OCI-LY7 (cell line): Measurements from ENCODE around the gene CCT7. TPM values are rescaled to one million over a fixed set of nuclear protein-coding genes. Genes with fewer than 3 reads are reported as not detected.

Source experiments
- BruUV-seq: library from RNA; stranded (reverse); fragments of 400-500 nt; replicated peaks from 2 replicates; lab custom pipeline; 2021; lab: Mats Ljungman, UMichigan
- CTCF ChIA-PET: fragments of 300-600 bp; sonication (Branson Sonifier 250); formaldehyde crosslinking; loops from one replicate; lab custom pipeline; 2022; ENCODE audit warnings: antibody characterized with exemption; ENCODE audit not compliant: unreplicated experiment; lab: Charles Lee
- POLR2A ChIA-PET: fragments of 300-600 bp; sonication (Branson Sonifier 250); formaldehyde crosslinking; loops from one replicate; lab custom pipeline; 2022; ENCODE audit warnings: antibody characterized with exemption; lab: Charles Lee
- DNase-seq: peaks from one replicate; pipeline ENCODE4 v3.0.0-alpha.2; 2015; ENCODE audit warnings: low spot score
- H2AFZ ChIP-seq: fragments of 200-600 bp; sonication (generic), shearing (Covaris generic); 2 replicates; pipeline ENCODE4 v1.6.1; 2014; ENCODE audit warnings: mild to moderate bottlenecking, antibody characterized with exemption, low read length, moderate library complexity
- H3K27ac ChIP-seq: fragments of 200-600 bp; sonication (generic); 2 replicates; pipeline ENCODE4 v1.5.1; 2014; ENCODE audit warnings: mixed run types, low read depth, mild to moderate bottlenecking, moderate library complexity, low read length, inconsistent platforms; ENCODE audit not compliant: poor library complexity, severe bottlenecking
- H3K36me3 ChIP-seq: fragments of 200-600 bp; sonication (generic); 2 replicates; pipeline ENCODE4 v1.6.1; 2014; ENCODE audit warnings: mild to moderate bottlenecking, antibody characterized with exemption, low read length, moderate library complexity, mixed read lengths; ENCODE audit not compliant: insufficient read depth
- H3K4me1 ChIP-seq: fragments of 200-600 bp; sonication (generic); 2 replicates; pipeline ENCODE4 v1.5.1; 2014; ENCODE audit warnings: mild to moderate bottlenecking, low read length; ENCODE audit not compliant: insufficient read depth, poor library complexity, severe bottlenecking
- H3K4me2 ChIP-seq: fragments of 200-600 bp; sonication (generic); 2 replicates; pipeline ENCODE4 v1.6.1; 2014; ENCODE audit warnings: mild to moderate bottlenecking, low read length
- H3K4me3 ChIP-seq: fragments of 200-600 bp; sonication (generic); 2 replicates; pipeline ENCODE4 v1.5.1; 2014; ENCODE audit warnings: mild to moderate bottlenecking, low read depth, low read length; ENCODE audit not compliant: poor library complexity, severe bottlenecking
- H3K79me2 ChIP-seq: fragments of 200-600 bp; sonication (generic); 2 replicates; pipeline ENCODE4 v1.6.1; 2016; ENCODE audit warnings: low read depth, mild to moderate bottlenecking, low read length, moderate library complexity, mixed read lengths; ENCODE audit not compliant: insufficient read depth
- H3K9me2 ChIP-seq: fragments of 200-600 bp; sonication (generic); 2 replicates; pipeline ENCODE4 v1.6.1; 2016; ENCODE audit warnings: mild to moderate bottlenecking, low read length, mixed read lengths; ENCODE audit not compliant: insufficient read depth
- H3K9me3 ChIP-seq: fragments of 200-600 bp; sonication (generic); 2 replicates; pipeline ENCODE4 v1.6.1; 2014; ENCODE audit warnings: mild to moderate bottlenecking, mixed run types, low read length, mixed read lengths
- H4K20me1 ChIP-seq: fragments of 200-600 bp; sonication (generic); 2 replicates; pipeline ENCODE4 v1.6.1; 2014; ENCODE audit warnings: mild to moderate bottlenecking, antibody characterized with exemption, low read length, moderate library complexity, mixed read lengths; ENCODE audit not compliant: insufficient read depth
- EZH2phosphoT487 ChIP-seq: fragments of 200-600 bp; sonication (generic); IDR thresholded peaks from 2 replicates; pipeline ENCODE4 v1.6.1; 2018; ENCODE audit warnings: low read depth, borderline replicate concordance, mild to moderate bottlenecking, mixed run types, antibody characterized with exemption, low read length, moderate library complexity, mixed read lengths
- intact Hi-C: fragments of 100-400 bp; cut with micrococcal nuclease; formaldehyde crosslinking; loops from one replicate; pipeline ENCODE4 v1.10.0; 2022; ENCODE audit not compliant: unreplicated experiment
- total RNA-seq, 2 experiments: library from RNA; depleted of rRNA in 1 of 2; stranded (reverse); fragments of >200 nt in 1 of 2; shearing (Covaris generic) in 1 of 2; gene quantifications; 2 replicates each; pipeline ENCODE4 v1.2.3, GENCODE V29; 2014 to 2022
- TF ChIP-seq, protein P1 (sequence below): fragments of 200-600 bp; sonication (generic); conservative IDR thresholded peaks from 2 replicates; pipeline ENCODE4 v1.5.1; 2014; ENCODE audit warnings: mild to moderate bottlenecking, antibody characterized with exemption, low read length, moderate library complexity, mixed read lengths

CCT7 gene
- total RNA-seq, 2 experiments from 2014 or later = 334 to 347 TPM

DNA sequence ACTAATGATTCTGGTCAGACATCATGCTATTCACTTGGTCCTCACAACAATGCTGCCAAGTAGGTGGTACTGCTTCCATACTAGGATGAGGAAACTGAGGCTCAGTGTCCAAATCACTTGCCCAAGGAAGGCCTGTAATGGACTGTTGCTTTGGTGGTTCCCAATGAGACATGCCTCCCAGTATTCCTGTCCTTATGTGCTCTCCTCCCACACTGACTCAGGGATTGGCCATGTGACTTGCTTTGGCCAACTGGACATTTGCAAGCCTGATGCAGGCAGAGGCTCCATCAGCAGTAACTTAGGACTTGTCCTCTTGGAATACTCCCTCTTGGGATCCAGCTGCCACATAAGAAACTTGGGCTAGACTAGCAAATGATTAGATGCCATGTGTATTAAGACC lies 47.1 kb downstream of the CCT7 start:
- POLR2A ChIA-PET = interaction anchor here (1.2 kb wide), 1 partner anchor 9 kb away, joined by 5 read pairs; no protein-coding TSS in a partner anchor
- peaks cover 23% of the 10 kb centered on the region; the same call in 1 of the 2 replicates for H4K20me1 ChIP-seq
- H2AFZ ChIP-seq = no peak overlapping the region
- no peak overlapping the region for H3K27ac ChIP-seq
- no peak overlapping the region for H3K4me3 ChIP-seq
- H3K36me3 ChIP-seq = peaks cover 58% of the 10 kb centered on the region
- no TSS peak for BruUV-seq
- no peaks in the 10 kb centered on the region for H3K9me3 ChIP-seq
- intact Hi-C loops = loop anchor here (5.0 kb wide), 2 partner anchors 209 to 1676 kb away; partner anchors contain the start of genes POLE4 and SFXN5
- 0 out of 2 replicates have a peak overlapping the region, but pooled peaks have one; percentile 10 for H3K4me2 ChIP-seq
- DNase-seq = no peak
- H3K9me2 ChIP-seq = no peaks in the 10 kb centered on the region
- CTCF ChIA-PET = interaction anchor here (1.0 kb wide), 1 partner anchor 9 kb away, joined by 3 read pairs; no protein-coding TSS in a partner anchor
- peaks cover 27% of the 10 kb centered on the region for H3K4me1 ChIP-seq
- TF ChIP-seq, protein P1, sequence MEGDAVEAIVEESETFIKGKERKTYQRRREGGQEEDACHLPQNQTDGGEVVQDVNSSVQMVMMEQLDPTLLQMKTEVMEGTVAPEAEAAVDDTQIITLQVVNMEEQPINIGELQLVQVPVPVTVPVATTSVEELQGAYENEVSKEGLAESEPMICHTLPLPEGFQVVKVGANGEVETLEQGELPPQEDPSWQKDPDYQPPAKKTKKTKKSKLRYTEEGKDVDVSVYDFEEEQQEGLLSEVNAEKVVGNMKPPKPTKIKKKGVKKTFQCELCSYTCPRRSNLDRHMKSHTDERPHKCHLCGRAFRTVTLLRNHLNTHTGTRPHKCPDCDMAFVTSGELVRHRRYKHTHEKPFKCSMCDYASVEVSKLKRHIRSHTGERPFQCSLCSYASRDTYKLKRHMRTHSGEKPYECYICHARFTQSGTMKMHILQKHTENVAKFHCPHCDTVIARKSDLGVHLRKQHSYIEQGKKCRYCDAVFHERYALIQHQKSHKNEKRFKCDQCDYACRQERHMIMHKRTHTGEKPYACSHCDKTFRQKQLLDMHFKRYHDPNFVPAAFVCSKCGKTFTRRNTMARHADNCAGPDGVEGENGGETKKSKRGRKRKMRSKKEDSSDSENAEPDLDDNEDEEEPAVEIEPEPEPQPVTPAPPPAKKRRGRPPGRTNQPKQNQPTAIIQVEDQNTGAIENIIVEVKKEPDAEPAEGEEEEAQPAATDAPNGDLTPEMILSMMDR = no peak
- TF ChIP-seq EZH2phosphoT487 = no peak
- H3K79me2 ChIP-seq = peaks cover 76% of the 10 kb centered on the region

DNA sequence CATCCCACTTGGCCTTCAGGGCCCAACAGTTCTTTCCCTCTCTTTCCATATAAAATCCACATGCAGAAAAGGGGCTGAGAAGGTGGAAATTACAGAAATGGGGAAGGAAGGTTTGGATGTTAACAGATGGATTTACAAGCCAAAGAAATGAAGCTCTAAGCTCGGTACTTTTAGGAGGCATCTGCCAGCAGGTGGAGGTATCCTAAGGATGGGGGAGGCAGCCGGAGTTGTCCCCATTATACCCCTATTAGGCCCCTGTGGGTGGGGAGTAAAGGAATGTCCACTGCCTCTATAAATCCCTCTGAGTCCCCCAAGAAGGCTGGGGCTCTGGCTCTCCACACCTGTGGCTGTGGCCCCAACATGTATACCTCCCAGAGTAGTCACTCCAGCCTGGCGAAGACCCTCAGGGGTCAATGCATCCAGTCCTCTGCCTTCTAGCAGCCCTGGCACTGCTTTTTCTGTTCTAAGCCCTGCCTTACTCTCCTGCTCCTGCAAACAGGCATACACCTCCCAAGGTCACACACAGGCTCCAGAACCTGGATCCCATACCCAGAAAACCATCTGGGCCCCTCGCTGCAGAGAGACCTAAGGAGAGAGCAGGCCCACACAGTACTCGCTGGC lies 48.9 kb downstream of the CCT7 start:
- intact Hi-C loops = loop anchor here (5.0 kb wide), 2 partner anchors 211 to 1674 kb away; partner anchors contain the start of genes POLE4 and SFXN5
- TF ChIP-seq EZH2phosphoT487 = no peak
- TF ChIP-seq, protein P1 = peak; percentile 55
- H3K9me2 ChIP-seq = no peaks in the 10 kb centered on the region
- H3K4me2 ChIP-seq = peak overlapping the region; percentile 94
- H3K4me1 ChIP-seq = peaks cover 31% of the 10 kb centered on the region
- H3K27ac ChIP-seq = peak overlapping the region; percentile 96
- H3K4me3 ChIP-seq = peak overlapping the region; percentile 97
- H3K9me3 ChIP-seq = no peaks in the 10 kb centered on the region
- H3K79me2 ChIP-seq = peaks cover 61% of the 10 kb centered on the region
- DNase-seq = peak; percentile 26
- peaks cover 23% of the 10 kb centered on the region; the same call in 1 of the 2 replicates for H4K20me1 ChIP-seq
- POLR2A ChIA-PET = interaction anchor here (1.2 kb wide), 1 partner anchor 48 kb away, joined by 4 read pairs; no protein-coding TSS in a partner anchor
- peaks cover 41% of the 10 kb centered on the region for H3K36me3 ChIP-seq
- no TSS peak for BruUV-seq
- CTCF ChIA-PET = no interaction called here
- no peak overlapping the region for H2AFZ ChIP-seq
